ENCODE results near the gene SIRPA.

- TF ChIP-seq CTCF (IDR thresholded peaks at IDR 0.05) (no peak), POLR2A (IDR thresholded peaks at IDR 0.05) (no peak)
These were observed 42.2 kb downstream of the SIRPA start for GRCh38 chr20:1937316-1937976.
